Activated CD8-positive, alpha-beta memory T cell treated with anti-CD3 and anti-CD28 coated beads for 48 hours (primary cell): ENCODE results near the gene FAM3A.

ENCODE experiments used
- DNase-seq, 3 experiments: peaks; one replicate each; pipeline ENCODE4 v3.0.0-alpha.2; 2020; ENCODE audit warnings: low read depth in 2 of 3, low spot score in 2 of 3

Gene FAM3A

GRCh38 chrX:154462396-154462795 lies 53.6 kb downstream of the FAM3A start:
- DNase-seq: no peak

GRCh38 chrX:154460326-154460725 lies 55.7 kb downstream of the FAM3A start:
- no peak for DNase-seq

- DNase-seq: no peak
Measured at GRCh38 chrX:154459832-154460231, 56.2 kb downstream of the FAM3A start.

GRCh38 chrX:154458954-154459778 lies 56.9 kb downstream of the FAM3A start:
- DNase-seq: no peak

- DNase-seq: peak in 1 of 3 experiments; percentile 40
Measured at GRCh38 chrX:154458116-154458953, 57.7 kb downstream of the FAM3A start, which contains the start of gene PLXNA3. Gene PLXNA3 (plus strand): TSS chrX:154458281. CDS start chrX:154460184, 1,903 bp downstream.

- DNase-seq: peak in 1 of 3 experiments; percentile 22
Measured at GRCh38 chrX:154457491-154458115, 58.4 kb downstream of the FAM3A start.
